Measurements from ENCODE around the gene HID1.

- TF ChIP-seq GATA3 (IDR thresholded peaks at IDR 0.05; ENCODE audit: low read depth, low read length), result no peak
- TF ChIP-seq GATA2 (IDR thresholded peaks at IDR 0.05; ENCODE audit: low read depth, low read length), result no peak
Measured at GRCh38 chr17:74920642-74921025, 51.9 kb downstream of the HID1 start.
